ENCODE results near the gene ZNF473. TPM values are rescaled to one million over a fixed set of nuclear protein-coding genes. Genes with fewer than 3 reads are reported as not detected.

ZNF473 gene
- 10.1 and 11.8 TPM in 2 replicates for total RNA-seq

DNA sequence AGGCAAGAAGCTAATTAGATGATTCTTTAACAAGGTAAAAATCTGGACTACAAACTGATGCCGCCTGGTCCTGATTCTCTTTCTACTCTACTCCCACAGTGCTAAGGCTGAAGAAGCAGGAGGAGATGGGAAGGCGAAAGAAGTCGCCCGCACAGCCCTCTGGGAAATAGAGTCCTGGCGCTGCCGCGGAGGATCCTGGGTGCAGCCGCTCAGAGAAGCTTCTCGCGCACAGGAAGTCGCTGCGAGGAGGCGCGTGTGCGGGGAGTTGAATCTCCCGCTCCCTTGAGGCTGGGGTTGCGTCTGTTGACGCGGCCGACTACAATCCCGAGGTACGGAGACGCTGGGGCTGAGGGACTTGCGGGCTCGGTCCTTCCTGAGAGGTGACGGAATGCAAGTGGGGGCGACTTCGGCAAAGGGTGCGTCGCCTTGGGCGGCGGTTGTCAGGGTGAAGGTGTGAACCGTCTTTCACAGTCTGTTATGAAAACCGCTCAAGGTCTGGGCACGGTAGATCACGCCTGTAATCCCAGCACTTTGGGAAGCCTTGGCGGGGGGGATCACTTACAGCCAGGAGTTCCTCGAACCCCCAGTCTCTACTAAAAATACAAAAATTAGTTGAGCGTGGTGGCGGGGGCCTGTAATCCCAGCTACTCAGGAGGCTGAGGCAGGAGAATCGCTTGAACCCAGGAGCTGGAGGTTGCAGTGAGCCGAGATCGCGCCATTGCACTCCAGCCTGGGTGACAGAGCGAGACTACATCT, at the start of gene ZNF473:
ZNF473 (plus strand) TSS at position 212 of the 756 bp plus-strand sequence. CDS start 5,078 bp downstream, outside the sequence.
- peaks cover 16% of the 10 kb centered on the region for H3K36me3 Mint-ChIP-seq (ENCODE audit: low read depth)
- peaks cover 8% of the 10 kb centered on the region for H3K9me3 Mint-ChIP-seq
- H3K27ac Mint-ChIP-seq, result peak within 1 kb of the TSS; percentile 99
- peaks cover 33% of the 10 kb centered on the region for H3K4me1 Mint-ChIP-seq (ENCODE audit: low read depth)
- H3K4me3 Mint-ChIP-seq, result peak within 1 kb of the TSS; percentile 93
- H3K27me3 Mint-ChIP-seq (ENCODE audit: insufficient read depth), result peaks cover 6% of the 10 kb centered on the region
- intact Hi-C loops (cut with micrococcal nuclease), result loop anchor here (1.0 to 5.0 kb wide), 14 partner anchors 22 to 1082 kb away; partner anchors contain the start of genes AKT1S1, CTU1, FUZ and JOSD2
- peak; percentile 91 for DNase-seq (ENCODE audit: low spot score)

DNA sequence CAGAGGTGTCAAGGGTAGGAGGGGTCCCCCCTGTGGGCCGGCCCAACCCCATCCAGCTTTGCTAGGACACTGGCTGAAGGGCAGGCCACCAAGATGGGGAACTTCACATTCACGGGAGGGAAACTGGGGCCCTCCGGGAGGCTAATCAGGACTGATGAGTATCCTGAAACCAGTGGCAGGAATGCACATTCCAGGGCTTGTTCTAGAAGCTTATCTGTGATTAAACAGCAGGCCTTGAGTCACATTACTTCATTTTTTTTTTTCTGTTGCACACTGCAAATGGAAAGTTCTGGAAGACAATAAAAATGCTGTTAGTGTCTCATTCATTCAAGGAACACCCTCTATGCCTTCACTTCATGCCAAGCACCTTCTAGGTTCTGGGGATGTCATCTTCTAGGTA, 49.3 kb upstream of the ZNF473 start:
- intact Hi-C loops (cut with micrococcal nuclease), result no loop called here
- Mint-ChIP-seq H3K36me3 (ENCODE audit: low read depth) (peaks cover 9% of the 10 kb centered on the region), H3K27ac (no peak overlapping the region), H3K4me1 (ENCODE audit: low read depth) (no peaks in the 10 kb centered on the region), H3K4me3 (no peak overlapping the region), H3K27me3 (ENCODE audit: insufficient read depth) (no peaks in the 10 kb centered on the region), H3K9me3 (no peaks in the 10 kb centered on the region)
- DNase-seq (ENCODE audit: low spot score), result no peak

GRCh38 chr19:49977076-49977475, 48.7 kb upstream of the ZNF473 start:
- intact Hi-C loops (cut with micrococcal nuclease), result no loop called here
- no peak overlapping the region for H3K4me3 Mint-ChIP-seq

DNA sequence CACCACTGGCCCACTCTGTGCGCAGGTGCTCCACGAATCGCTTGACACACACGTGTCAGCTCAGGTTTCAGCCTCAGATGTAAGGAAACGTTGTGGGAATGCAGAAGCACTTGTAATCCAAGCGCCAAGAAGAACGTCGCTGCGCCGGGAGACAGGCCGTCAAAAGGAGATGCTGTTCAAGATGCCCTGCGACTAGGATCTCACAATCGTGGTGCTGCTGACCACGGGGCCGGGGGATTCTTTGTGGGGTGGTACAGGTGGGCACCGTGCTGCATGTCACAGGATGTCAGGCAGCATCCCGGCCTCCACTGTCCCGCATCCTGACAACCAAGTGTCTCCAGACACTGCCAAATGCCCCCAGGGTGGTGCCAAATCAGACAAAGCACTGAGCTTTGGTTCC, 47.9 kb upstream of the ZNF473 start:
- H3K4me3 Mint-ChIP-seq, result no peak overlapping the region
- no peaks in the 10 kb centered on the region for H3K9me3 Mint-ChIP-seq
- DNase-seq (ENCODE audit: low spot score), result no peak
- H3K4me1 Mint-ChIP-seq (ENCODE audit: low read depth), result no peaks in the 10 kb centered on the region
- no peak overlapping the region for H3K27ac Mint-ChIP-seq
- no peaks in the 10 kb centered on the region for H3K27me3 Mint-ChIP-seq (ENCODE audit: insufficient read depth)
- intact Hi-C loops (cut with micrococcal nuclease), result no loop called here
- H3K36me3 Mint-ChIP-seq (ENCODE audit: low read depth), result peaks cover 13% of the 10 kb centered on the region

More at GRCh38 chr19:49977076-49977475, 48.7 kb upstream of the ZNF473 start:
- Mint-ChIP-seq H3K4me1 (ENCODE audit: low read depth) (no peaks in the 10 kb centered on the region), H3K27me3 (ENCODE audit: insufficient read depth) (no peaks in the 10 kb centered on the region), H3K9me3 (no peaks in the 10 kb centered on the region), H3K27ac (no peak overlapping the region), H3K36me3 (ENCODE audit: low read depth) (peaks cover 13% of the 10 kb centered on the region)
- DNase-seq (ENCODE audit: low spot score), result no peak

- no peak for DNase-seq (ENCODE audit: low spot score)
- H3K9me3 Mint-ChIP-seq, result no peaks in the 10 kb centered on the region
- H3K36me3 Mint-ChIP-seq (ENCODE audit: low read depth), result peaks cover 13% of the 10 kb centered on the region
- H3K4me1 Mint-ChIP-seq (ENCODE audit: low read depth), result no peaks in the 10 kb centered on the region
- intact Hi-C loops (cut with micrococcal nuclease), result no loop called here
- H3K4me3 Mint-ChIP-seq, result no peak overlapping the region
- H3K27ac Mint-ChIP-seq, result no peak overlapping the region
- H3K27me3 Mint-ChIP-seq (ENCODE audit: insufficient read depth), result no peaks in the 10 kb centered on the region
Observed at GRCh38 chr19:49978324-49978723, 47.5 kb upstream of the ZNF473 start.

- Mint-ChIP-seq H3K36me3 (ENCODE audit: low read depth) (peaks cover 17% of the 10 kb centered on the region), H3K27ac (no peak overlapping the region), H3K9me3 (no peaks in the 10 kb centered on the region), H3K4me3 (no peak overlapping the region), H3K27me3 (ENCODE audit: insufficient read depth) (no peaks in the 10 kb centered on the region), H3K4me1 (ENCODE audit: low read depth) (peaks cover under 1% of the 10 kb centered on the region)
- no peak for DNase-seq (ENCODE audit: low spot score)
- intact Hi-C loops (cut with micrococcal nuclease), result loop anchor here (5.0 to 10.0 kb wide), 2 partner anchors 105 to 167 kb away; partner anchors contain the start of genes AKT1S1, FUZ, MED25 and TBC1D17
Observed at GRCh38 chr19:49981603-49982593, 43.9 kb upstream of the ZNF473 start.

- Mint-ChIP-seq H3K27me3 (ENCODE audit: insufficient read depth) (no peaks in the 10 kb centered on the region), H3K36me3 (ENCODE audit: low read depth) (peaks cover 28% of the 10 kb centered on the region), H3K4me3 (no peak overlapping the region), H3K27ac (no peak overlapping the region), H3K9me3 (no peaks in the 10 kb centered on the region), H3K4me1 (ENCODE audit: low read depth) (peaks cover 13% of the 10 kb centered on the region)
- DNase-seq (ENCODE audit: low spot score), result peak; percentile 61
- intact Hi-C loops (cut with micrococcal nuclease), result loop anchor here (1.0 to 10.0 kb wide), 3 partner anchors 46 to 169 kb away; partner anchors contain the start of genes AKT1S1, FUZ, MED25 and TBC1D17
Observed at GRCh38 chr19:49983645-49984229, 42.1 kb upstream of the ZNF473 start.

GRCh38 chr19:49984491-49984890, 41.3 kb upstream of the ZNF473 start:
- Mint-ChIP-seq H3K27me3 (ENCODE audit: insufficient read depth) (no peaks in the 10 kb centered on the region), H3K4me1 (ENCODE audit: low read depth) (peaks cover 14% of the 10 kb centered on the region), H3K36me3 (ENCODE audit: low read depth) (peaks cover 32% of the 10 kb centered on the region), H3K27ac (no peak overlapping the region), H3K4me3 (no peak overlapping the region), H3K9me3 (no peaks in the 10 kb centered on the region)
- intact Hi-C loops (cut with micrococcal nuclease), result loop anchor here (5.0 to 10.0 kb wide), 2 partner anchors 107 to 170 kb away; partner anchors contain the start of genes AKT1S1, FUZ, MED25 and TBC1D17
- DNase-seq (ENCODE audit: low spot score), result no peak

DNA sequence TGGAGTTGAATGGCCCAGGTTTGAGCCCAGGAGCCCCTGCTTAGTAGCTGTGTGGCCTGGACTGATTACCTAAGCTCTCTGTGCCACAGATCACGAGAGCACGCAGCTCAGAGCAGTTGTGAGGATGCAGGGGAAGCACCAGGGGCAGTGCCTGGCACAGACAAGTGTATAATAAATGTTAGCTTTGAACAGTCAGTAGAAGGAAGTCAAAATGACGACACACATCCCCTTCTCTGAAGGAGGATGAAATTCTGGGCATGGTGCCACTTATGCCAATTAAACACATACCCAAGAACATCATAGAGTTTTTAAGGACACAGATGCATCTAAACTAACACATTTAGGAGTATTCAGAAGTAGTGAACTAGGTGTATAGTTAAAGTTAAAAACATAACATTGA, 39.9 kb upstream of the ZNF473 start:
- Mint-ChIP-seq H3K27me3 (ENCODE audit: insufficient read depth) (no peaks in the 10 kb centered on the region), H3K4me3 (no peak overlapping the region), H3K36me3 (ENCODE audit: low read depth) (peaks cover 36% of the 10 kb centered on the region), H3K4me1 (ENCODE audit: low read depth) (peaks cover 14% of the 10 kb centered on the region), H3K9me3 (no peaks in the 10 kb centered on the region), H3K27ac (no peak overlapping the region)
- intact Hi-C loops (cut with micrococcal nuclease), result loop anchor here (2.0 to 10.0 kb wide), 3 partner anchors 57 to 309 kb away; partner anchors contain the start of genes ATF5, FUZ, MED25 and NUP62
- no peak for DNase-seq (ENCODE audit: low spot score)

- intact Hi-C loops (cut with micrococcal nuclease), result loop anchor here (2.0 to 10.0 kb wide), 3 partner anchors 58 to 309 kb away; partner anchors contain the start of genes ATF5, FUZ, MED25 and NUP62
- peaks cover 14% of the 10 kb centered on the region for H3K4me1 Mint-ChIP-seq (ENCODE audit: low read depth)
- H3K27me3 Mint-ChIP-seq (ENCODE audit: insufficient read depth), result no peaks in the 10 kb centered on the region
Observed at GRCh38 chr19:49986354-49986753, 39.5 kb upstream of the ZNF473 start.

DNA sequence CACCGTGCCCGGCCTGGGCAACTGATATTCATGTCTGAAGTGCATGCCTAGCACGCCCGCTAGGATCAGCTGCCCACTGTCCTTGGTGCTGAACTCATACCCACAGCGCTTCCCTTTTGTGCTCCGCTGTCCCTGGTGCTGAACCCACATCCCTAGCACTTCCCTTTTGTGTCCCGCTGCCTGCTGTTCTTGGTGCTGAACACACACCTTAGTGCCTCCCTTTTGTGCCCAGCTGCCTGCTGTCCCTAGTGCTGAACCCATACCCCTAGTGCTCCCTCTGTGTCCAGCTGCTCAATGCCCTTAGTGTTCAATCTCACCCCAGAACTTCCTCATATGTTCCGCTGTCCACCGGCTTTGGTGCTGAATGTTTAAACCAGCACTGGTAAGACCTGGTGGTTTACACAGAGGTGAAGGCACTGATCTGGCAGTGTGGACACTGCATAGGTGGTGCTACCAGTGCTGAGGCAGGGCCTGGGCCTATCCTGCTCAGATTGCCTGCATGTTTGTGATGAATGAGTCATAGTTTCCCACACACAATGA, 38.6 kb upstream of the ZNF473 start:
- intact Hi-C loops (cut with micrococcal nuclease), result loop anchor here (1.0 to 10.0 kb wide), 4 partner anchors 38 to 310 kb away; partner anchors contain the start of genes ATF5, FUZ, MED25 and NUP62
- H3K27ac Mint-ChIP-seq, result peak overlapping the region; percentile 27
- no peak overlapping the region for H3K4me3 Mint-ChIP-seq
- peak; percentile 77 for DNase-seq (ENCODE audit: low spot score)
- H3K36me3 Mint-ChIP-seq (ENCODE audit: low read depth), result peaks cover 35% of the 10 kb centered on the region
- no peaks in the 10 kb centered on the region for H3K27me3 Mint-ChIP-seq (ENCODE audit: insufficient read depth)
- no peaks in the 10 kb centered on the region for H3K9me3 Mint-ChIP-seq
- H3K4me1 Mint-ChIP-seq (ENCODE audit: low read depth), result peaks cover 14% of the 10 kb centered on the region

More at GRCh38 chr19:49986354-49986753, 39.5 kb upstream of the ZNF473 start:
- DNase-seq (ENCODE audit: low spot score), result no peak
- Mint-ChIP-seq H3K36me3 (ENCODE audit: low read depth) (peaks cover 40% of the 10 kb centered on the region), H3K4me3 (no peak overlapping the region), H3K9me3 (no peaks in the 10 kb centered on the region), H3K27ac (no peak overlapping the region)

- H3K4me3 Mint-ChIP-seq, result no peak overlapping the region
- DNase-seq (ENCODE audit: low spot score), result no peak
- peaks cover 39% of the 10 kb centered on the region for H3K36me3 Mint-ChIP-seq (ENCODE audit: low read depth)
- no peaks in the 10 kb centered on the region for H3K27me3 Mint-ChIP-seq (ENCODE audit: insufficient read depth)
- peaks cover 14% of the 10 kb centered on the region for H3K4me1 Mint-ChIP-seq (ENCODE audit: low read depth)
- intact Hi-C loops (cut with micrococcal nuclease), result loop anchor here (5.0 to 10.0 kb wide), 2 partner anchors 173 to 311 kb away; partner anchors contain the start of genes FUZ, MED25 and PRMT1
- no peak overlapping the region for H3K27ac Mint-ChIP-seq
- no peaks in the 10 kb centered on the region for H3K9me3 Mint-ChIP-seq
Observed at GRCh38 chr19:49988007-49988406, 37.8 kb upstream of the ZNF473 start.

Measured in activated T-helper 1 cell treated with anti-CD3 and anti-CD28 coated beads, Interleukin-12 subunit alpha, Interleukin-12 subunit beta, Interleukin-2, Interleukin-4 antibody, amounts not matched to agents 30 ng/mL and 10 ng/mL and 1 ng/mL, durations not matched to agents 14 hours and 24 hours and 36 hours (primary cell).